ENCODE results near the gene SMAD7. TPM values are rescaled to one million over a fixed set of nuclear protein-coding genes. Genes with fewer than 3 reads are reported as not detected.

The SMAD7 gene
- total RNA-seq, 6 experiments from 2014 or later: 29.6 to 35.8 (median 30.7) TPM

DNA sequence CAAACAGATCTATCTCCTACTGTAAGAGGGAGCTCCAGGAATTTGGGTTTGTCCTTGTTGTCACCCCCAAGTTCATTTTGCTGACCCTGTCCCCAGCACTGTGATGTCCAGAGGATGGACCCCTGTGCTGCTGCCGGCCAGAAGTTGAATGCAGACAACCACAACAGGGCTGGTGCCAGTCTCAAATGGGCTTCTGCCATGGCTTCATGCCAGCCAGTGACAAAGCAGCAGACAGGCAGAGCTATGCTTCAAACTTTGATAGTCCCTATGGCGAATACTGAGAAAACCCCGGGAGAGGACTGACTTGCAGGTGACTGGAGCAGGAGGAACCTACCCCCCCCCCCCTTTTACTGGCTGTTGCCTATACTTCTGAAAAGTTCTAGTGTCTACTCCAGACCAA is 3.2 kb downstream of the SMAD7 start:
- Mint-ChIP-seq H3K9me3 (peaks cover 4% of the 10 kb centered on the region; the same call in 1 of the 2 replicates), H3K4me1 (ENCODE audit: low read depth) (peaks cover 56% of the 10 kb centered on the region), H3K27ac (peak overlapping the region; percentile 91), H3K36me3 (ENCODE audit: low read depth) (peaks cover 67% of the 10 kb centered on the region), H3K27me3 (ENCODE audit: insufficient read depth) (peaks cover 16% of the 10 kb centered on the region), H3K4me3 (peak overlapping the region; percentile 100)
- no peak for DNase-seq
- TF ChIP-seq, protein P1, sequence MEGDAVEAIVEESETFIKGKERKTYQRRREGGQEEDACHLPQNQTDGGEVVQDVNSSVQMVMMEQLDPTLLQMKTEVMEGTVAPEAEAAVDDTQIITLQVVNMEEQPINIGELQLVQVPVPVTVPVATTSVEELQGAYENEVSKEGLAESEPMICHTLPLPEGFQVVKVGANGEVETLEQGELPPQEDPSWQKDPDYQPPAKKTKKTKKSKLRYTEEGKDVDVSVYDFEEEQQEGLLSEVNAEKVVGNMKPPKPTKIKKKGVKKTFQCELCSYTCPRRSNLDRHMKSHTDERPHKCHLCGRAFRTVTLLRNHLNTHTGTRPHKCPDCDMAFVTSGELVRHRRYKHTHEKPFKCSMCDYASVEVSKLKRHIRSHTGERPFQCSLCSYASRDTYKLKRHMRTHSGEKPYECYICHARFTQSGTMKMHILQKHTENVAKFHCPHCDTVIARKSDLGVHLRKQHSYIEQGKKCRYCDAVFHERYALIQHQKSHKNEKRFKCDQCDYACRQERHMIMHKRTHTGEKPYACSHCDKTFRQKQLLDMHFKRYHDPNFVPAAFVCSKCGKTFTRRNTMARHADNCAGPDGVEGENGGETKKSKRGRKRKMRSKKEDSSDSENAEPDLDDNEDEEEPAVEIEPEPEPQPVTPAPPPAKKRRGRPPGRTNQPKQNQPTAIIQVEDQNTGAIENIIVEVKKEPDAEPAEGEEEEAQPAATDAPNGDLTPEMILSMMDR (IDR thresholded peaks at IDR 0.05): no peak

DNA sequence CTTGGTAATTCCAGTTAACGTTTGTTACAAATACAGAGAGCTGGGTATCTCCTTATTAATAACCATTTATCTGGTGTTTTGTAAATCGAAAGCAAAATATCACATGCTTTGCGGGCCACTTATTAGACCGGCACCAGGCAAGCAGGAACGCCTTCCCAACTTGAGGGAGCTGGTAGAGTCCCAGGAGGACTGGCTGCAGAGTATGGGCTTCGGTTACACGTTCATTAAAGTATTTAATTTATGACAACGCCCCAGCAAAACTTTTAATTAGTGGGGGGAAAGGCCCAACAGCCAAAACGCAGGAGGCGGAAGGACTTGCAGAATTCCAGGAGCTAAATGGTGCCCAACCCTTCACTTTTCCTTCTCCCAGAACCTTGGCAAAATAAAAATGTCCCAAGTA is 3.7 kb downstream of the SMAD7 start:
- Mint-ChIP-seq H3K27me3 (ENCODE audit: insufficient read depth) (peaks cover 16% of the 10 kb centered on the region), H3K36me3 (ENCODE audit: low read depth) (peaks cover 68% of the 10 kb centered on the region)

DNA sequence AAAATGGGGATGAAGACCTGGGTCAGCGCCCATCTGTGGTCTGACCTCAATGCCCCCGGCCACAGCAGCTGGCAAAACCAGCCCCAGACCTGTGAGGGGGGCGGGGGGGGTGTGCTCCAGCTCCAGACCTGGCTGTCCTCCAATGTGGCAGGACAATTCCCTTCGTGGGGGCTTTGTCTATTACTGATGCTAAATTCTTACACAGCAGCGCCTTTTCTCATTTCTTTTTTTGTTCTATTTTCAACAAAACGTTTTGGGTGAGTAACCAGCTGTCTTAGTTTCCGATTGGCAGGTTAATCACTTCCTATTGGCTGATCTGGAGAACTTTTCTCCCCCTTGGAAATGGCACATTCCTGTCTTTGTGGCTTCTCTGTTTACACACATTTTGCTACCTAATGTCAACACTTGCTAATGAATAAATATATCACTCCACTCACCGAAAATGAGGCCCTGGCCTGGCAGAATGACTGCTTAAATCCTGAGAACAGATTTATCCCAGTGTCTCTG is 4.4 kb downstream of the SMAD7 start:
- Mint-ChIP-seq H3K9me3 (peaks cover 4% of the 10 kb centered on the region; the same call in 1 of the 2 replicates), H3K36me3 (ENCODE audit: low read depth) (peaks cover 75% of the 10 kb centered on the region), H3K4me1 (ENCODE audit: low read depth) (peaks cover 68% of the 10 kb centered on the region), H3K4me3 (peak overlapping the region; percentile 100), H3K27ac (peak overlapping the region; percentile 91), H3K27me3 (ENCODE audit: insufficient read depth) (peaks cover 16% of the 10 kb centered on the region)
- peak; percentile 79 for DNase-seq
- TF ChIP-seq, protein P1 (IDR thresholded peaks at IDR 0.05): no peak

More for the DNA sequence above, 3.7 kb downstream of the SMAD7 start:
- Mint-ChIP-seq H3K4me3 (peak overlapping the region; percentile 100), H3K4me1 (ENCODE audit: low read depth) (peaks cover 61% of the 10 kb centered on the region), H3K27ac (peak overlapping the region; percentile 91), H3K9me3 (peaks cover 4% of the 10 kb centered on the region; the same call in 1 of the 2 replicates)
- TF ChIP-seq, protein P1 (IDR thresholded peaks at IDR 0.05): no peak
- DNase-seq: no peak

DNA sequence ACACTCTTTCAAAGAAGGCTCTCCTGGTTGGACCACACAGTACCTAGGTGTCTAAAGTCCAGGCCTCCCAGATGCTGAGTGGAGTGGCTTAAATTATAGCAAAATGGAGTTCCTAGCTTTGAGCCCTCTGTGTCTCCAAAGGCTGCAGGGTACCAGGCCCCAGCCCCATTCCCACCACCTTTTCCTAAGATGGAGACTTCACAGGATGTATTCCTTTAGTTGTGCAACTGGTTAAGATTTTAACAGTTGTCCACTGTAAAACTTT is 4.9 kb downstream of the SMAD7 start:
- Mint-ChIP-seq H3K27me3 (ENCODE audit: insufficient read depth) (peaks cover 16% of the 10 kb centered on the region), H3K36me3 (ENCODE audit: low read depth) (peaks cover 78% of the 10 kb centered on the region), H3K4me3 (peak overlapping the region; percentile 100)

DNA sequence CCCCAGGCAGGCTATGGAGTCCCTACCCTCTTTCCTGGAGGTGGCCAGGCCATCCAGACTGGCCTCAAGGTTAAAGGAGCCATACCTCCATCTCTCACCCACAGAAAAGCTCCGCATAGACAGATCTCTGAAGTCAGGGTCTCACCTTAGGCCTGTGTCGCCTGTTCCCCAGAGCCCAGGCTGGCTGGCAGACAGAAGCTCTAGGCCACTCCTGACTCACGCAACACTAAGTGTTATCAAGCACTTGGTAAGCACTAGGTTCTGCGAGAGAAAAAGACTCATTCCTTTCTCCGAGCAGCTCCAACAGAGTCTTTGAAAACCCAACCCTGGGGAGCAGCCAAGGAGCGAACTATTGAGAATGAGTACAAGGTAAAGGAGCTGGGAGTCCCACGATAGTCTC is 6.1 kb downstream of the SMAD7 start:
- DNase-seq: no peak
- Mint-ChIP-seq H3K36me3 (ENCODE audit: low read depth) (peaks cover 80% of the 10 kb centered on the region), H3K9me3 (peaks cover 4% of the 10 kb centered on the region; the same call in 1 of the 2 replicates), H3K27ac (peak overlapping the region; percentile 86), H3K27me3 (ENCODE audit: insufficient read depth) (peaks cover 16% of the 10 kb centered on the region), H3K4me1 (ENCODE audit: low read depth) (peaks cover 85% of the 10 kb centered on the region), H3K4me3 (peak overlapping the region; percentile 100)
- TF ChIP-seq, protein P1 (IDR thresholded peaks at IDR 0.05): no peak

More for the DNA sequence above, 4.9 kb downstream of the SMAD7 start:
- TF ChIP-seq, protein P1 (IDR thresholded peaks at IDR 0.05): no peak
- DNase-seq: no peak
- H3K9me3 Mint-ChIP-seq: peaks cover 4% of the 10 kb centered on the region; the same call in 1 of the 2 replicates
- H3K4me1 Mint-ChIP-seq (ENCODE audit: low read depth): peaks cover 73% of the 10 kb centered on the region
- peak overlapping the region; percentile 91 for H3K27ac Mint-ChIP-seq
